NK-92 (cell line): Measurements from ENCODE around the gene STAMBP.
"Not testable (repeated sequence)": the region's sequence is repeated elsewhere in the genome, so short reads cannot be mapped to it uniquely, and the experiment has no call there.

ENCODE experiments used
- DNase-seq: peaks from one replicate; lab custom pipeline; 2025; ENCODE audit not compliant: unreplicated experiment; lab: John Stamatoyannopoulos, UW

The STAMBP gene

DNA sequence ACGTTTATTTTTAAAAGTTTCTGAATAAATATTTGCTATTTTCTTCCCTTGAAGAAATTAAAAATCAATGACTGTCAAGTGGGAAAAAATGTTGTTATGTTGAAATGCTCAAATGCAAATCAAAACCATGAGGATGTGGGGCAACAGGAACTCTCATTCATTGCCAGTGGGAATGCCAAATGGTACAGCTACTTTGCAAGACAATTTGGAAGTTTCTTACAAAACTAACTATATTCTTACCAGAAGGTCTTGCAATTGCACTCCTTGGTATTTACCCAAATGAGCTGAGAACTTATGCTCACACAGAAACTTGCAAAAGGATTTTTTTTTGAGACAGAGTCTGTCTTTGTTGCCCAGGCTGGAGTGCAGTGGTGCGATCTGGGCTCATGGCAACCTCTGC lies 56.6 kb downstream of the STAMBP start:
- DNase-seq = no peak

DNA sequence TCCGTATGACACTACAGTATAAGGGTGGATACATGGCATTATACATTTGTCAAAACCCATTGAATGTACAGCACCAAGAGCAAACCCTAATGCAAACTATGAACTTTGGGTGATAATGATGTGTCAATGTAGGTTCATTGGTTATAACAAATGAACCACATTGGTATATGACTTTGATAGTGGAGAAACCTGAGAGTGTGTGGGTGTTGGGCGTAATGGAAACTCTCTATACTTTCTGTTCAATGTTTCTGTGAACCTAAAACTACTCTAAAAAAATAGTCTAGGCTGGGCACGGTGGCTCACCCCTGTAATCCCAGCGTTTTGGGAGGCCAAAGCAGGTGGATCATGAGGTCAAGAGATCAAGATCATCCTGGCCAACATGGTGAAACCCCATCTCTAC lies 57.6 kb downstream of the STAMBP start:
- no peak for DNase-seq

DNA sequence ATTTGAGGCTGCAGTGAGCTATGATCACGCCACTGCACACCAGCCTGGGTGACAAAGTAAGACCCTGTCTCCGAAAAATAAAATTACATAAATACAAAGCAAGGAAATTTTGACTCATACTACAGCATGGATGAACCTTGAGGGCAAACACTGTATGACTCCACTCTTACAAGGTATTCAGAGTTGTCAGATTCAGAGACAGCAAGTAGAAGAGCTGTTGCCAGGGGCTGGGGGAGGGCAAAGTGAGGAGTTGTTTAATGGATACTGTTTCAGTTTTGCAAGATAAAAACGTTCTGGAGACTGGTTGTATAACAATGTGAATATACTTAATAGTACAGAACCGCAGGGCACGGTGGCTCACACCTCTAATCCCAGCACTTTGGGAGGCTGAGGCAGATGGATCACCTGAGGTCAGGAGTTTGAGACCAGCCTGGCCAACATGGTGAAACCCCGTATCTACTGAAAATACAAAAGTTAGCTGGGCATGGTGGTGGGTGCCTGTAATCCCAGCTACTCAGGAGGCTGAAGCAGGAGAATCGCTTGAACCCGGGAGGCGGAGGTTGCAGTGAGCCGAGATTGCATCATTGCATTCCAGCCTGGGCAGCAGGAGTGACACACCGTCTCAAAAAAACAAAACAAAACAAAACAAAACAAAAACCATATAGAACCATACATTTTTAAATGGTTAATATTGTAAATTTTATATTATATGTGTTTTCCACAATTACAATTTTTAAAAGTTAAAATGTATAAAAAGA lies 59.0 kb downstream of the STAMBP start:
- not testable (repeated sequence) for DNase-seq

DNA sequence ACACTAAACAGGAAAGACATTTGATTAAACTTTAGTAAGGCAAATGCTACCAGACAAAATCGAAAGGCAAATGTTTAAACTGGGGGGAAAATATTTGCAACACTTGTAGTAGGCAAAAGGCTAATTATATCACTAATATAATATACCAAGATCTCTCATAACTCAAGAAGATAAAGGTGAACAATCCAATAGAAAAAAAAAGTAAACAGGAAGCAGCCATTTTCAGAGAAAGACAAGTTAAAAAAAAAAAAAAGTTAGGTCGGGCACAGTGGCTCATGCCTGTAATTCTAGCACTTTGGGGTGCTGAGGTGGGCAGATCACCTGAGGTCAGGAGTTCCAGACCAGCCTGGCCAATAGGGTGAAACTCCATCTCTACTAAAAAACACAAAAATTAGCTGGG lies 59.6 kb downstream of the STAMBP start:
- DNase-seq = no peak

DNA sequence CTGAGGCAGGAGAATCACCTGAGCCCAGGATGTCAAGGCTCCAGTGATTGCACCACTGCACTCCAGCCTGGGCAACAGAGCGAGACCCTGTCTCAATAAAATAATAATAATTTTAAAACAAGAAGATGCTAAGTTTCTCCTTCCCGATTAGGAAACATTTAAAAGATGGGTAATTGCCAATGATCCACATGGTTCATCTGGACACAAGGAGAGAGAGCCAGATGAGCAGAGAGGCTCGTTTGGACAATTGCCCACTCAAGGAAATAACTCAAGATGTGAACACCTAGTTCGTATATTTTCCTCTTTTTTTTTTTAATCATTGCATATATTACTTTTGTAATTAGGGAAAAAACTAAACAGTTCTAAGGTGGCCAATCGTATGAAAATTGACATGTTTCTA lies 60.4 kb downstream of the STAMBP start:
- DNase-seq = no peak

DNA sequence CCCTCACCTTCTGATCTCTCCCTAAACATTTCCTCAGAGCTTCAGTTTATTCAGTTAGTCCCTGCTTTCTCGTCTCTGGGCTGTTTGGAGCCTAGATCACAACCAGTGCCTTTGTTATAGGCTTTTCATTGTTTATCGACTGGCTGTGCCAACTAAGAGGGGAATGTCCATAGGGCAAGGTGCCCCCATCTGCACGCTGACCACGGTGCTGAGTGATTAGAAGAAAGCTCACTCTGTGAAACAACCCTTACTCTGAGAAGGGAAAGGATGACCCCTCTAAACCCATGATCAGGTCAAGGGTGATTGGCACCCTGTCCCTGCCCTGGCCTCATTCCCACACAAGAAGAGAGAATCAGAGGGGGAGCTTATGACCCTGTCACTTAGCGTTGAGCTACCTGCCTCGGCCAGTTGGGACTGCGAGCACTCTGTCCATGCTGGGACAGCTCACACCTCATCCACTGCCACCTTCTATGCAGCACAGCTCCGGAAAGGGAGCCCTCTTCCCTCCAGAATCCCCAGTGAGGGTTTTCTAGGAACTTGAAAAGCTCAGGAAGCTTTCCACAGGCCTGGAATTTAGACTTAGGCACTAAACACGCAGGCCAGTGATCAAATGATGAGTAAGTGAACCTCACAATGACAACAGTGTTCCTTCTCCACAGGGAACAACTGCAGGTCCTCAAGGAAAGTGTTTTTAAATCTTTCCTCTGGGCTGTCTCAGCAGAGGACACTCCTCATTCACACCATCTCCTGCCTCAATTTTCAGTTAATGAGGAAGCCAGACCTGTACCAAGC lies 61.7 kb downstream of the STAMBP start:
- DNase-seq = no peak

DNA sequence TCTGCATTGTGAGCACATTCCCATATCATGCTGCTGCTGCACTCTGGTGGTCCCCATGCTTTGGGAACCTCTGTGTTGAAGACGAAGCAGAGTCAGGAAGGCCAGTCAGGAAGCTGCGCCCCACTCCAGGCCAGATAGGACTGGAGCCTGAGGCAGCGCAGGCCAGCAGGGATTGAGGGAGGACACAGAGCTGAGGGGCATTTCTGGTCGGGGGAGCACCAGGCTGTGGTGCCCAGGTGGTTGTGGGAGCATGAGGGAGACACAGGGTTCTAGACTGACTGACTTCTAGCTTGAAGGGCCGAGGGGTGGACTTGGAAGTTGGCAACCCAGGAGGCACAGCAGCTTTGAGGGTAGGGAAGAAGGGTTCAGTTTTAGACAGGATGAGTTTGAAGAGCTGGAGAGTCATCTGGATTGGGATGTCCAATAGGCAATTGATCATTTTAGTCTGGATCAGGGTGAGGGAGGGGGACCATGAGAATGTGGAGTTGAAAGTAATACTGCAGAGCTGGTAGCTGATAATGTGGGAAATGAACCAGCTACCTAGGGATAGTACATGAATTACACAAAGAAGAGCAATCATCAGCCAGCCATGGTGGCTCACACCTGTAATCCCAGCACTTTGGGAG lies 62.6 kb downstream of the STAMBP start:
- no peak for DNase-seq

DNA sequence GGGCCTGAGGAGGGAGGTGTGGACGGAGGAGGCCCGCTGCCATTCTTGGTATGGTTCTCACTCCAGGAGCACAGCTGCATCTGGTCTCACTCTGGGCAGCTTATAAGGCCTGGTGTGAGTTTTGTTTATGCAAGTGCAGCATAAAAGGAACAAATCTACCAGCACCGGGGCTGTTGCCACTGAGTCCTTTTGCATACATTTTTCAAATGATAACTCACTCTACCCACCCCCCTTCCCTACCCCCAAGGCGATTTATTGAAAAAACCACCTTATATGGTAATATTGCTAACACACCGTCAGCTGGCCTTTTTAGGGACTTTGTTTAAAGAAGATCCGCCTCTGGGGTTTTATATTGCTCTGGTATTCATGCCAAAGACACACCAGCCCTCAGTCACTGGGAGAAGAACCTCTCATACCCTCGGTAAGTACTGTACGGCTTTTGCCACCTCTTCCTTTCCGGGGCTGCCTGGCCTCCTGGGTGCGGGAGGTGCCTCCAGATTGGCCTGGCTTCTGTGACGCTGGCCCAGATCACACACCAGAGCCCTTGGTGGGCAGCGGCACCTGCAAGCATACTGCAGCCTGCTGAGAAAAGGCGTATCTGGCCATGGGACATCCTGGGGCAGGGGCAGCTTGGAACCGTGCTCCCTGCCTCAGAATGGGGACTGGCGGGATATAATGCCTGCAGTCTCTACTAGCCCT lies 64.0 kb downstream of the STAMBP start, which contains the start of gene ACTG2:
TSS of gene ACTG2 (plus strand) at position 378 of the 699 bp plus-strand sequence. CDS start 8,304 bp downstream, outside the sequence.
- no peak for DNase-seq

DNA sequence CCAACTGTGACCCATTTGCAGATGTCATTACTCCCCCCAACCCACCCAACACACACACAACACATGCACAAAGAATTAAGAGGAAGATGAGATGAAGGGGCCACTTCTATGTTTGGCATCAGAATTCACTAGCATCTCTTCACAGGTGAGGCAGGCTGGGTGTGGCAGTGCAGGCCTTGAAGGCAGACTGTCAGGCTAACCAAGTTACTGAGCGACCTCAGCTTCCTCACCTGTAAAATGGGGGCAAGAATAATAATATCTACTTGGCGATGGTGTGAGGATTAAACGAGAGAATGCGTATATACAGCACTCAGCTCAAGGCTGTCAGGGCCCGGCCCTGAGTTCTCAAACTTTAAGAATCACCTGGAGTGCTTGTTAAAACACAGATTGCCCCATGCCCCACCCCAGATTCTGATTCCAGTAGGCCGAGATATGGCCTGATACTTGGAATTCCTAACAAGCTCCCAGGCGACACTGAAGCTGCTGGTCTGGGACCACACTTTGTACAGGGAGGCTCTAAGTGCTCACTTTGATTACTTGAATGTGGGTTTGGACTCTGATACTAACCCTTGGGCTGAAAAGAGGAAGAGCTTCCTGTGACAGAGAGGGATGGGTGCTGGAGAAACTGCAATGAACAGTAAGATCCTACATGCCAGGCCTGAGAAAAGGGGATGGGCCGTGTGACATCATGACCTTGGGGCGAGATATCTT lies 65.2 kb downstream of the STAMBP start:
- DNase-seq = no peak

DNA sequence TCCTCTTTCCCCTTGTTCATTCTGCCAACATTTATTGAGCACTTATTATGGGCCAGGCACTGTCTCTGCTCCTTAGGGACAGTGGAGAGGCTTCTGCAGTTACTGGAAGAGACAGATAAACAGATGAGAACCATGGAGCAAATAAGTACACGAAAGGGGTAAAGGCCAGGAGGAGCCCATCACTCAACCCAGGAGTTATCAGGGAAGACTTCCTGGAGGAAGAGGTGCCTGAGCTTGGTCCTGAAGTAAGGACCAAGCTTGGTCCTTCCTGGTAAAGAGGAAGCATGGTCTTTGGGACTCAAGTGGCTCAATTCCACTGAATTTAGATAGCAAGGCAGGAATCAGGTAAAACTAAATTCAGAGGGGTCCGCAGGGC lies 65.7 kb downstream of the STAMBP start:
- no peak for DNase-seq

DNA sequence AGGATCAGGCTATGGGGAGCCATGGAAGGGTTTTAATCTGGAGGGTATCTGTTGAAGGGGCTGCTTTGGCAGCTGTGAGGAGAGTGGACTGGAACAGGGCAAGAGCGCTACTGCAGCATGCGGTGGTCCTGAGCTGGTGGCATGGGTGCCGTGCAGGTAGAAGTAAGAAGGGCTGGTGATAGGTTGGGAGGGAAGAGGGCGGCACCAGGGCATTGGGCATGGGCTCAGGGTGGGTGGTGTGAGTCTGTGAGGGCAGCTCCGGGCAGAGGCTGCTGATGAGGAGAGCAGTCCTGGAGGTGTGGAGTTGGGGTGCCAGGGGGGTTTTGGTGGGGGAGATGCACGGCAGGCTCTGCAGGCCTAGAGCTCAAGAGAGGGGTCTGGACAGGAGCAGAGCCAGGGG lies 66.1 kb downstream of the STAMBP start:
- no peak for DNase-seq

DNA sequence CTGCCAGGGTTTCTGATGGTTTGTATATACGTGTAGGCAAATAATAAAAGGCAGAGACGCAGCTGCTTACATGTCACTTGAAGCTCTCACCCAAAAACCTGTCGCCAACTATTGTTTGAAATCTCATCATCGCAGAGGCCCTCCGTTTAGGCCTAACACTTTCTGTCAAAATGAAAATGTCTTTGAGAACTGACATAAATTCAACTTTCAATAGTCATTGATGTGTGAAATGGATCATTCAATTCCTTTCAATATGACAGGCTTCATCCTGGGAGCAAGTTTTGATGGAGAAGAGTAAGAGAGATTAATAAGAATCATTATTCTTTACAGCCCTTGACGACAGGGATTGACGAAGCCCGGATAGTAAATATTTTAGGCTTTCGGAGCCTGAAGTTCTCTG lies 66.7 kb downstream of the STAMBP start:
- DNase-seq = no peak

DNA sequence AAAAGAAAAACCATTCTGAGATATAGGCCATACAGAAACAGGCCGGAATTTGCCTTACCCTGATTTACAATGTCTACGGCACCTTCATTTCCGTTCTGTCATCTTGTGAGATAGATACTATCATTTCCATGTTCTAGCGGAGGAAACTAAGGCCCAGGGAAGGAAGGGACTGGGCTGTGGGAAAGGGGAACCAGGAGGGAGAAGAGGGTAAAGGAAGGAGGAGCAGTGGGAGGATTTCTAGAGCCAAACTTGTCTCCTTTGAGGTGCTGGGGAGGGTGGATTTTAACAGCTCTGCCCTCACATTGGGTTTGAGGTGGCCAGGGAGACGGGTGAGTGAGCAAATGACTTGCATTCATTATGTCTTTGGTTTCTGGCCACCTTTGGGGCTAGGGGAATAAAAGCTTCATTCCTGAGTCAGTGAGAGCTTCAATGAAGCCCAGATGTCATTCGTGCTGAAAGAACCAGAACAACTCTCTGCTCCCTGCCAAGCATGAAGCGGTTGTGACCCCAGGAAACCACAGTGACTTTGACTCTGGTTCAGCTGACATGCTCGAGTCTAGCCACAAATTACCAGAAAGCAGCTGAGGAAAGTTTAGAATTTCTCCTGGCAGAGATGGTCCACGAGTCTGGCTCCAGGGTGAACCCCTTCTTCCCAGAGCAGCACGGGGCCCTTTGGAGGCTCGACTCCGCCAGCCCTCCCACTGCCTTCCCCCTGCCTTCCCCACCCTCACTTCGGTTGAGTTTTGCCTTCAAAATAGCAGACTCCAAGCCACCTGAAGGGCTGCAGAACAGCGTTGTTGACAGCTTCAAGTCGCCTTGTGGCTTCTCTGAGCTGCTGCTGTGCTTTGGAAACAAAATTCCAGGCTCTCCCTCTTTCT lies 67.8 kb downstream of the STAMBP start:
- DNase-seq = no peak

DNA sequence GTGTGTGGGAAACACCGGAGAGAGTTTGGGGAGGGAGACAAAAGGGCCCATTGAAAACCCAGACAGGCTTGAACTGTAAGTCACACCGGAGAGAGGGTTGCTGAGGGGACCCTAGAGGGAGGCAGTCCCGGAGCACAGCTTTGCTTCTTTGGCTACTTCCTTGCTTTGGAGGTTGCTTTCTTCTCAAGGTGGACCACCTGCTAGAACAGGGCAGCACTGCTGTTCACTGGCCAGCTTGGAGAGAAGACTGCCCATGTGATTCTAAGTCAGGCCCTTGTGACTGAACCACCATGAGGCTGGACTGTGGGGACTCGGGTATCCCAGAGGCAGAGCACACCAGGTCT lies 68.5 kb downstream of the STAMBP start:
- no peak for DNase-seq

DNA sequence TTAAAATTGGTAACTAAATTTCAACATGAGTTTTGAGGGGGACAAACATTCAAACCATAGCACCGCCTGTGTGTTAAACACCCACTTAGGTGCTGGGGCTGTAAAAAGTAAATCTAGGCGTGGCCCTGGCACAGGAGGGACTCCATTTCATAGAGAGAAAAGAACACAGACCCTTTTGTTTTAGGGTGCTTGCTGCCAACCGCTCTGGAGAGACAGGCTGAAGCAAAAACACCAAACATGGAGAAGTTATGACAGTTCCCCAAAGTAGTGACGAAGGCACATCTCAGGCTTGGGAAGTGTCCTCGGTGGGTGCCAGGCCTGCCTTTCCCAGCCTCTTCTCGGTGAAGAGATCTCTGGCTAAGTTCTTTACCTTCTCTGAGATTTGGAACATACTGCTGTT lies 69.2 kb downstream of the STAMBP start:
- DNase-seq = no peak

DNA sequence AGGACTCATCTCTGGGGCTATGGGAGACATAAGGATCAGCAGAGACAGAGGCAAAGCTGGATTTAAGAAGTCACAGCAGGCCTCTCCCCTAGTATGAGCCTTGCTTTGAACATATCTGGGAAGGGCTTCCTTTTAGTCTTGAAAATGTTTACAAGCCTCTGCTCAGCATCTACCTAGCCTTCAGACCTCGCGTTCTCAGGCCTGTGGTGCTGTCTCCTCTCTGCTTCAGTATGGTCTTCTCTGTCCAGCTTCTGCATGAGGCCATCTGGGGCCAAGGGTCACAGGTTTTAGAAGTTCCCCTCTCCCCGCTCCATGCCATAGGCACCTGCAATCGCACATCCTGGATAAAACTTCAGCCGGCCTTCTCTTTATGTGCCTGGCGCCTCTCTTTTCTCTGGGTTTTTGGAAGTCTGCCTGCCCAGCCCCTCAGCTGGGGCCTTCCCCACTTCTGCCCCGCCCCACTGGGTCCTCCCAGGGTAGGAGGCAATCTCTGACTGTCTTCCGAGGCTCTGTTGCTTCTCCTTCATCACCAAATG lies 71.1 kb downstream of the STAMBP start:
- DNase-seq = no peak

DNA sequence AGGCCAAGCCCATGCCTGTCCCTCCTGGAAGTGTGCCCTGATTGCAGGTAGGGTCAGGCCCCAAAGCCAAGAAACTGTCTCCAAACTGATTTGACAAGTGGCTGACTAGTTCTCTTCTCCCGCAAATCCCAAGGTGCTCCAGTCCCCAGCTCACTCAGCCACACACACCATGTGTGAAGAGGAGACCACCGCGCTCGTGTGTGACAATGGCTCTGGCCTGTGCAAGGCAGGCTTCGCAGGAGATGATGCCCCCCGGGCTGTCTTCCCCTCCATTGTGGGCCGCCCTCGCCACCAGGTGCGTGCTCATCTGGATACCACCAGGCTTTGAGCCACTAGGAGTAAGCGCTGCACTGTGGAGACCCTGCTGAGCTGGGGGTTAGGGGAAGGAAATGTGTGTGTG lies 72.4 kb downstream of the STAMBP start:
- DNase-seq = no peak

DNA sequence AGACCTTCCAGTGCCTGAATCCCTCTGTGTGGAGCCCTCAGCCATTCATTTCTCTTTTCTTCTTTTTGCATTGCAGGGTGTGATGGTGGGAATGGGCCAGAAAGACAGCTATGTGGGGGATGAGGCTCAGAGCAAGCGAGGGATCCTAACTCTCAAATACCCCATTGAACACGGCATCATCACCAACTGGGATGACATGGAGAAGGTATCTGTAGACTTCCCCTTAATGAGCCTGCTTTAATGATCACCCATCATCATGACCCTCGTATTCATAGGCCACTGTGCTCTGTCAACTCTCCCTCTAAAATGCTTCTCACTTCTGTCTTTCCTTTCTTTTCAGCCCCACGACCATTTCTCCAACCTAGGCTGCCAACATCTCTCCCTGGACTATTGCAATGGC lies 73.5 kb downstream of the STAMBP start:
- DNase-seq = no peak

DNA sequence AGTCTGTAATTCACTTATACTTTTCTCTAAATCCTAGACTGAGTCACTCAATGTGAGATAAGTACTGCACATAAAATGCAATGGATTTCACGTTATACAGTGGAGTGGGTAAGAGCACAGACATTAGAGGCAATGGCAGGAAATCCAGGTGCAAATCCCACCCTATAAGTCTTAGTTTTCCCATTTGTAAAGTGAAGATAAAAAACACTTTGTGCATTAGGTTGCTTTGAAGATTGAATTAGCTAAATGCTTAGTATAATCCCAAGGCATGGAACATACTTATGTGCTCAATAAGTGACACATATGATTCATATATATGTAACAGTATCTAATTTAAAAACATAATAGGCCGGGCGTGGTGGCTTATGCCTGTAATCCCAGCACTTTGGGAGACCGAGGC lies 74.6 kb downstream of the STAMBP start:
- DNase-seq = no peak
